Mesodermal cell (in vitro differentiated cells): Measurements from ENCODE around the gene MGAT4B.
"Not testable (repeated sequence)": the region's sequence is repeated elsewhere in the genome, so short reads cannot be mapped to it uniquely, and the experiment has no call there.

Experiments used
- H3K27ac ChIP-seq: 2 replicates; pipeline ENCODE4 v1.7.0; 2013; ENCODE audit warnings: mild to moderate bottlenecking, low read depth, low read length, moderate library complexity; ENCODE audit not compliant: severe bottlenecking
- H3K36me3 ChIP-seq: 2 replicates; pipeline ENCODE4 v1.7.1; 2013; ENCODE audit warnings: mild to moderate bottlenecking, low read length, moderate library complexity; ENCODE audit not compliant: control insufficient read depth, insufficient read depth
- H3K4me1 ChIP-seq: one replicate; pipeline ENCODE4 v1.7.1; 2013; ENCODE audit warnings: mild to moderate bottlenecking, low read length; ENCODE audit not compliant: insufficient read depth, control insufficient read depth, poor library complexity, severe bottlenecking
- H3K4me3 ChIP-seq: 2 replicates; pipeline ENCODE4 v1.7.0; 2013; ENCODE audit warnings: low read length, control low read depth, mild to moderate bottlenecking; ENCODE audit not compliant: insufficient read depth, poor library complexity, severe bottlenecking; ENCODE audit errors: extremely low read depth
- H3K9me3 ChIP-seq: 2 replicates; pipeline ENCODE4 v1.7.1; 2013; ENCODE audit warnings: mild to moderate bottlenecking, low read length, moderate library complexity; ENCODE audit not compliant: control insufficient read depth
- whole genome bisulfite sequencing, 2 experiments: methylation state at CpG; one replicate each; pipeline ENCODE4 v1.1.5; 2013; ENCODE audit warnings: missing lambda C conversion rate in 2 of 2; ENCODE audit not compliant: insufficient coverage in 2 of 2; 5-methylcytosine and 5-hydroxymethylcytosine counted together

Gene MGAT4B

GRCh38 chr5:179834871-179835270, 28.2 kb upstream of the MGAT4B start:
- not testable (repeated sequence) for H3K9me3 ChIP-seq, H3K27ac ChIP-seq, H3K4me1 ChIP-seq, H3K4me3 ChIP-seq
- peaks cover 82% of the 10 kb centered on the region for H3K36me3 ChIP-seq
- WGBS, 2 experiments = 93% methylated on average over 3 of the region's 28 CpGs; no CpG with 5 or more reads in 1 of the 2 experiments

GRCh38 chr5:179834120-179834519, 27.5 kb upstream of the MGAT4B start:
- Histone ChIP-seq H3K4me1 (no peaks in the 10 kb centered on the region), H3K27ac (no peak overlapping the region), H3K9me3 (peaks cover 10% of the 10 kb centered on the region), H3K4me3 (no peak overlapping the region), H3K36me3 (peaks cover 84% of the 10 kb centered on the region)
- WGBS, 2 experiments = 95 to 100% methylated on average over 2 to 4 of the region's 8 CpGs

- H3K4me1 ChIP-seq = no peaks in the 10 kb centered on the region
- peaks cover 10% of the 10 kb centered on the region for H3K9me3 ChIP-seq
- H3K4me3 ChIP-seq = no peak overlapping the region
- peaks cover 86% of the 10 kb centered on the region for H3K36me3 ChIP-seq
- no peak overlapping the region for H3K27ac ChIP-seq
- WGBS, 2 experiments = 100% methylated on average over 1 of the region's 3 CpGs; no CpG with 5 or more reads in 1 of the 2 experiments
Measured at GRCh38 chr5:179833709-179834070, 27.0 kb upstream of the MGAT4B start.

GRCh38 chr5:179833056-179833708, 26.5 kb upstream of the MGAT4B start:
- no peak overlapping the region for H3K27ac ChIP-seq
- H3K4me1 ChIP-seq = no peaks in the 10 kb centered on the region
- no peak overlapping the region for H3K4me3 ChIP-seq
- peaks cover 10% of the 10 kb centered on the region for H3K9me3 ChIP-seq
- peaks cover 84% of the 10 kb centered on the region for H3K36me3 ChIP-seq
- 91 to 92% methylated on average over 23 of the region's 23 CpGs for WGBS, 2 experiments

GRCh38 chr5:179832039-179832745, 25.5 kb upstream of the MGAT4B start:
- Histone ChIP-seq H3K27ac (no peak overlapping the region), H3K4me3 (no peak overlapping the region), H3K9me3 (peaks cover 10% of the 10 kb centered on the region), H3K4me1 (peaks cover 5% of the 10 kb centered on the region), H3K36me3 (peaks cover 80% of the 10 kb centered on the region)
- 97 to 100% methylated on average over 17 to 20 of the region's 20 CpGs for WGBS, 2 experiments

- 93 to 100% methylated on average over 5 to 7 of the region's 7 CpGs for WGBS, 2 experiments
- H3K36me3 ChIP-seq = peaks cover 80% of the 10 kb centered on the region
- peaks cover 10% of the 10 kb centered on the region for H3K9me3 ChIP-seq
- H3K4me1 ChIP-seq = peaks cover 9% of the 10 kb centered on the region
- no peak overlapping the region for H3K27ac ChIP-seq
- no peak overlapping the region for H3K4me3 ChIP-seq
Measured at GRCh38 chr5:179830818-179831468, 24.3 kb upstream of the MGAT4B start.

- peaks cover 88% of the 10 kb centered on the region for H3K36me3 ChIP-seq
- H3K27ac ChIP-seq = no peak overlapping the region
- 94% methylated on average over 4 to 5 of the region's 7 CpGs for WGBS, 2 experiments
- H3K9me3 ChIP-seq = peaks cover 10% of the 10 kb centered on the region
- H3K4me1 ChIP-seq = peaks cover 9% of the 10 kb centered on the region
- H3K4me3 ChIP-seq = no peak overlapping the region
Measured at GRCh38 chr5:179829732-179830435, 23.2 kb upstream of the MGAT4B start.

GRCh38 chr5:179828756-179829421, 22.2 kb upstream of the MGAT4B start:
- Histone ChIP-seq H3K9me3 (peaks cover 10% of the 10 kb centered on the region), H3K27ac (no peak overlapping the region), H3K4me1 (peaks cover 9% of the 10 kb centered on the region), H3K4me3 (no peak overlapping the region), H3K36me3 (peaks cover 94% of the 10 kb centered on the region)
- whole genome bisulfite sequencing, 2 experiments = 81 to 97% methylated on average over 2 to 3 of the region's 3 CpGs

- H3K4me3 ChIP-seq = no peak overlapping the region
- H3K4me1 ChIP-seq = peaks cover 12% of the 10 kb centered on the region
- H3K36me3 ChIP-seq = peaks cover 94% of the 10 kb centered on the region
- 86 to 89% methylated on average over 9 of the region's 9 CpGs for WGBS, 2 experiments
- H3K27ac ChIP-seq = peak overlapping the region; percentile 67
- peaks cover 6% of the 10 kb centered on the region for H3K9me3 ChIP-seq
Measured at GRCh38 chr5:179827680-179828079, 21.0 kb upstream of the MGAT4B start.

GRCh38 chr5:179825655-179826182, 19.1 kb upstream of the MGAT4B start:
- H3K4me1 ChIP-seq = peaks cover 17% of the 10 kb centered on the region
- H3K36me3 ChIP-seq = peaks cover 80% of the 10 kb centered on the region
- H3K27ac ChIP-seq = no peak overlapping the region
- H3K9me3 ChIP-seq = peaks cover 6% of the 10 kb centered on the region
- WGBS, 2 experiments = 94 to 97% methylated on average over 10 to 11 of the region's 13 CpGs
- no peak overlapping the region for H3K4me3 ChIP-seq
